GM19099 (cell line): ENCODE measurements around the gene HOXC5.

Source experiments
- POLR2A ChIP-seq: IDR thresholded peaks from 3 replicates; pipeline ENCODE4 v1.6.1; 2011; ENCODE audit warnings: low read depth; ENCODE audit not compliant: insufficient read length; ENCODE audit errors: extremely low read depth

The HOXC5 gene

GRCh38 chr12:54030889-54031471 lies 1.9 kb upstream of the HOXC5 start:
- TF ChIP-seq POLR2A, result no peak

GRCh38 chr12:54031480-54031879 lies 1.4 kb upstream of the HOXC5 start:
- TF ChIP-seq POLR2A, result no peak

GRCh38 chr12:54032086-54032619 lies 697 bp upstream of the HOXC5 start:
- TF ChIP-seq POLR2A, result no peak

GRCh38 chr12:54033106-54033979 lies 493 bp downstream of the HOXC5 start:
- no peak for TF ChIP-seq POLR2A

GRCh38 chr12:54033980-54034784 lies 1.3 kb downstream of the HOXC5 start:
- no peak for TF ChIP-seq POLR2A

DNA sequence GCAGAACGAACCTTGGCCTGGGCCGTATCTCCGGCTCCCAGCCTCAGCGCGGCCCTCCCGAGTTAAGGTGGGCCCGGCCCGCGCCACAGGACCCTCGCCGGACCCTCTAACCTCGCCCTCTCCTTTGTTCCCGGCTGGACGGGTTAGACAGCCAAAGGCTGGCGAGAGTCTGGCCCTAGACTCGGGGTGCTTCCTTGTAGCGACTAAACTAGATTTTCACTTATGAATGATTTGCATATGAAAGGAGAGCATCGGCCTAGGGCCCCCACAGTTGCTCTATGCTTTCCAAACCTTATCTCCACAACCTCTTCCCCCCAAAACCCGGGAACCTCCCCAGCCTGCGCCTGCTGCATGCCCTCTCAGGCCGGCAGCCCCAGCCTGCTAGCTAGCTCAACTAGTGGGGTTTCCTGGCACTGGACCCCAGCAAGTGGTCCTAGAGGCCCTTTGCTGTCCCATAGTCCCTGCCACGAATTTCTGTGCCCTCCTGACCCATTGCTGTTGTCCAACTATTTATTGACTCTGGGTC lies 2.0 kb downstream of the HOXC5 start:
- TF ChIP-seq POLR2A, result no peak

DNA sequence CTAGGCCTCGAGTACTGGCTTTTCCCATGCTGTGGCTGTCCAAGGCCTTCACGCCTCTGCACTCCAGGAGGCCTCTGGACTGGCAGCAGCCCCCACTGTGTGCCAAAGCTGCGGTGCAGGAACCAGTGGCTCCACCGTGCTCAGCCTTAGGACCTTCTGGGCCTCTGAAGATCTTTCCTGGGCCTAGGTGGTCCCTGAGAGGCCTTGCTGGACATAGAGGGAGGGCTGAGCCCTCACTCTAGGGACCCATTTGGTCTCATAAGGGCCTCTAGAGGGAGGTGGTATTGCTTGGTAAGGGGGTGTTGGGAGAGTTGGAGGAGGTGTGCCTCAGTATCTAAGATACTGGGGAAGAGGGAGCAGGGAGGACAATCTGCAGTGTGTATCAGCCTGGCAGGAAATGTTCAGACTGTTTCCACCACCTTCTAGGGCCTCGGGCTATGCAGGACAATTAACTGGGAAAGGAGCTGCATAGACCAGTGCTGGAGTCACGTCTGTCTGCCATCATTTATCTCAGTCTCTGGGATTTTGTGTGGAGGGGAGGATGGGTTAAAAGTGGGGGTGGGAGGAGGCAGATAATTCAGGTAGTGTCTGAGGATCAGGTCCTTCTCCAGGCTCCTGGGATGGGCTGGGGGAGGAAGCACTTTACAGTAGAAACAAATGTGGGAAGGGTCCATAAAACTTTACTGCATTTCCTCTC lies 2.9 kb downstream of the HOXC5 start:
- TF ChIP-seq POLR2A, result no peak

DNA sequence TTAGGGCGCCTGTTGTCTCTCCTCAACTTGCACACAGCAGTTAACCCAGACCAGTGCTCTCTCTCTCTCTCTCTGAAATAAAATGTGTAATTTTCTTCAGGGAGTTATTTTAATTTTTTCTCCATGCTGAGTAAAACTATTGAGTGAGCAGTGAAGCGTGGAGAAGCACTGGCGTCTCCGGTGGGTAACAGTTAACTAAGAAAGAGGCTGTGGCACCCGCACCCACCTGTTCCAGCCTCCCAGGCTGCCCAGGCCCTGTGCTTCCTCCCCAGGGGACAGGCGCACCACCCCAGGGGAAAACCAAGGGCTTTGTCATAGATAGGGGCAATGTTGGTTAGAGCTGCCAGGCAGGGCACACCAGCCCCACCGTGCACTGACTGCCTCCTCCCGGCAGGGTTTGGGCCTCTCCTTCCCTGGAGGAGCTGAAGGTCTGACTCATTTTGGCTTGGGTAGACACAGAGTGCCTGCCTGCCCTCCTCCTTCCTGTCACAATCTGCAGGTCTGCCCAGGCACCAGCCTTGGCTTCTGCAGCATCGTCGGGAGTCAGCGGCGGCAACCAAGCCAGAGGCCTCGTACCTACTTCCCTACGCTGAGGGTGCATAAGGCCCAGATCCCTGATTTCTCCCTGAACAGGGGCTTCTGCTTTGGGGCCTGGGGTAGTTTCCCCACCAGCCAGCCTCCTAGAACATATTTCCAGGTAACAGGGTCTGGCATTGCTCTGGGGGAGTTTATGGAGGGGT lies 3.9 kb downstream of the HOXC5 start:
- TF ChIP-seq POLR2A, result no peak

GRCh38 chr12:54037360-54038283 lies 4.8 kb downstream of the HOXC5 start:
- TF ChIP-seq POLR2A, result no peak

DNA sequence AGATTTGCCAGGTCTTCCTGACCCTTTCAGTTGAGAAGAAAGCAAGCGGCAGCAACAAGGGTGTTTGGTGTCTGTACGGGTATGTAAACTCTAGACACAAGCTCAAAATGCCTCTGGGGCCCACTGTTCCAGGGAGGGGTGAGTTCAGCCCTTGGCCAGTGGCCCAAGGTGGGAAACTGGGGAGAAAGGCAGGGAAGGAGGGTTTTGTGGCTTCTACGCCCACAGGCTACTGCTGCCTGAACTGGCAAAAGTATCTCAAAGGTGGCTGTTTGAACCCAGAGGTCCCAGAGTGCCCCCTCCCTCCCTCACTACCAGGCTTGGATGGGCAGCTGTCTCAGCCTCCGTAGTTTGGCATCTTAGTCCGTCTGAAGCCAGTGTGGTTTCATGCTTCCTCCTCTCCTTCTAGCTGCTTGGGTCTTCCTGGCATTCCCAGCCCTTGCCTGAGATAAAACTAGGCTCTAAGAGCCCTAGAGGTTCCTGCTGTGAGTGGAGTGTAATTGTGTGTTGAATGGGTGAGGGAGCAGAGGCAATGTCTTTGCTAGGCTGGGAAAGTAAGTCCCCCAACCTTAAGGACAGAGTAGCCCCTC lies 5.5 kb downstream of the HOXC5 start:
- TF ChIP-seq POLR2A, result no peak

GRCh38 chr12:54038871-54039414 lies 6.1 kb downstream of the HOXC5 start:
- TF ChIP-seq POLR2A, result no peak

GRCh38 chr12:54039417-54040147 lies 6.7 kb downstream of the HOXC5 start:
- no peak for TF ChIP-seq POLR2A

- no peak for TF ChIP-seq POLR2A
These were observed 7.3 kb downstream of the HOXC5 start for GRCh38 chr12:54040148-54040494.
